GM04504 (cell line): ENCODE results near the gene ODAD2.
A peak's percentile ranks its signal among the peaks of the same experiment; 100 is the strongest.

Experiments
- DNase-seq: peaks from one replicate; pipeline ENCODE4 v3.0.0-alpha.2; 2012; ENCODE audit warnings: low read depth

Gene ODAD2

DNA sequence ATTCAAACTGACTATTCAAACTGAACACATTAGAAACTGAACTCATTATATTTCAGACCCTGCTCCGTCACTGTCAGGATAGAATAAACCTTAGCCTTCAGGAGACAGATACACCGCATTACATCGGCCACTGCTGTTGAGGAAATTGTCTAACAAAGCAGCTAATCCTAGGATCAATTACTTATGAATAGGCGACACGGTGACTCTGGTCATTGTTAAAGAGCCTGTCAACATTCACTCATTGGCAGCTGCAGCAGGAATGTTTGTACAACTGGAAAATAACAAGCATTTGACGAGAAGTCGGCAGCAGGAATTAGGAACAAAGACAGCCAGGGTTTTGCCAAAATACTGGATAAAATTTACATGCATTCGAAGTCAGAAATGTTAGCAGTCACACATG lies 141.3 kb downstream of the ODAD2 start:
- no peak for DNase-seq

DNA sequence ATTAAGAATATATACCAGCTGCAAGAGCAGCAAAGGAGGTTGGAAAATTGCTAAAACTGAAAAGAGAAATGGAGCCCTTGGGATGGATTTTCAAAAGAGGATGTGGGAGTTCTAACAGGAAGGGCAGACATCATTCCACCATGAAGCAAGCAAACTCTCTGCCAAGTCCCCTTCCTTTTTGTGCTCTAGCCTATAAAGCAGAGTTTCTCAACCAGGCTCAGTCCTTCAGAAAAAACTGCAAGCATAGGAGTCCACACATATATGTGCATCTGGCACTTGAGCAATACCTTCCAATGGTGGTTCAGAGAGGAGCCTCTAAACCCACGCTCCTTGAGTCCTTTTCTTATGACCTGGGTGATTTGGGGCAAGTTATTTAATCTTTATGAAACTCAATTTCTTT lies 154.7 kb downstream of the ODAD2 start:
- DNase-seq = no peak

DNA sequence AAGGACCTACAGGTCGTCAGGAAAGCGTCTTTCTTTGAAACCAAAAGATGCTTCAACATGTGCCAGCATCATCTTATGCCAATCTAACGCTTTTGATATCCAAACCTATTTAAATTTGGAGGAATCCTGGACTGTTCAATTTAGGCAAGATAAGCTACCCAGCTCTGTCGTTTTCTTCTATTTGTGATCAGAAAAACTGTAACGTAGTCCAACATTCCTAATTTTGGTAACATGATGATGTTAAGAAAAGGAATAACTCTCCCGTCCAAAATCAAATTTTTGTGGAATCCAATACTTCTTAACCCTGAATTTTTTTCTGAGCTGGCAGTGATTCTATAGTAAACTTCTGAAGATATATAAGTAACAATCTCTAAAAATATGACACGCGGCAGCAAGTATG lies 160.0 kb downstream of the ODAD2 start:
- DNase-seq = no peak

DNA sequence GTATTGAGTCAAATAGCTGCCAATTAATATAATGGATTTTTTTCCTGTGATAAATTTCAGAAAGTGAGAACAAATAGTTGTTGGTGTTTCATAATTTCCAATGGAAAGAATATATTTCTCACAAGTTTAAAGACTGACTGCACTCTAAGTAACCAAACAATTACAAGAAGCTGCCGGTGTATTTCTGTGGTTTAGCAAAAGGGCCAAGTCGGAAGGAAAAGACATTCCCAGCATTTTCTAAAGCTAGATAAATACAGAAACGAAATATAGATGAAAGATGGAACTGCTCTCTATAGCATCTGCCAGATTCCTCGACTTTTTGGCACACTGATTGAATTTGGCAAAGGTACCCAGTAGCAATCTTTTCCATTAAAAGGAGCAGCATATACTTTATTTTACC lies 160.5 kb downstream of the ODAD2 start:
- no peak for DNase-seq

DNA sequence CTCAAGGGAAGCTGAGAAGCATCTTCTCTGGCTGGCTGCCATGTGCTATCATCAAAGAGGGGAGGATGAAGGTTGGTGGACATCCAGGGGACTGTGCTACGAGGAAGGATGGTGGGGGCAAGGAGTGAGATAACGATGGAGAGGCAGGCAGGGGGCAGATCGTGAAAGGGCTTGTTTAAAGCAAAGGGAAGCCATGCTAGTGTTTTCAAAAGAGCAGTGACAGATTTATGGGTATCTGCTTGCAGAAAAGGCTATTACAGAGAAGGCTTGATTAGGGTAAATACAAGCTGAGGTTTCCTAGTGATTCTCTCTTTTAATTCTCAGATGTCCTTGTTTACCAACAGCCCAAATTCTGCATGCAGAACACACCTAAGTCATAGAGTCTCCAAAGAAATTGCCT lies 164.4 kb downstream of the ODAD2 start:
- DNase-seq = no peak

DNA sequence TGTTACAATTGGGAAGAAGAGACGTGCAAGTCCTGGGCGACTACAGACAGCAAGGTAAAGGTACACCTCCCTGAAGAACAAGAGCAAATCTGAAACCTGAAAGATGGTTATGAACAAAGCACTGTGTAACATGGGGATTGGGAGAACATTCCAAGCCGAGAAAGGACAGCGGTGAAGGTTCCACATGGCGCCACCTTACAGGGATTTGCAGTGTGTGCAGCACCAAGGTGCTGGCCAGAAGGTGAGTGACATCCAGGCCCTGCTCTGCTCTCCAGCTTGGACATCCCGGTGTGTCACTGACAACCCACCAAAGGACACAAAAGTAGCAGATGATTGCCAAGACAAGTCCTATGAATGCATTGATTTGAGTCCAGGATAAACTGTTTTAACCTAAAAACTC lies 165.1 kb downstream of the ODAD2 start:
- no peak for DNase-seq

DNA sequence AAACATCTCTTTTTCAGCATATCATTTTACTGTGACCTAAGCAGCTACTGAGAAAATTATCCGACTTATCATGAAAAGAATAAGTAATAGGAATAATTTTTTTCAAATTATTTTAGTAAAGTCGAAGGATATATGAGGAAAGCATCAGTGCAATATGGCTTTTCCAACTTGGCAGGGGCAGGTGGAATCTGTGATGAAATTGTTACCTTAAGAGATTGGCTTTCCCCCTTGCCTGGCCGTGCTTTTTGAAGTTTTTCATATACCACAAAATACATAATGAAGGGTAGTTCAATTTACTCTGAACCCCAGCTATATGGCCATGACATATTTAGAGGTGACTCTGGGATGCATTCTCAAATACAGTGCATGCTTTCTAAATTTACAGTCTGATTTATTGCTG lies 166.1 kb downstream of the ODAD2 start:
- no peak for DNase-seq

DNA sequence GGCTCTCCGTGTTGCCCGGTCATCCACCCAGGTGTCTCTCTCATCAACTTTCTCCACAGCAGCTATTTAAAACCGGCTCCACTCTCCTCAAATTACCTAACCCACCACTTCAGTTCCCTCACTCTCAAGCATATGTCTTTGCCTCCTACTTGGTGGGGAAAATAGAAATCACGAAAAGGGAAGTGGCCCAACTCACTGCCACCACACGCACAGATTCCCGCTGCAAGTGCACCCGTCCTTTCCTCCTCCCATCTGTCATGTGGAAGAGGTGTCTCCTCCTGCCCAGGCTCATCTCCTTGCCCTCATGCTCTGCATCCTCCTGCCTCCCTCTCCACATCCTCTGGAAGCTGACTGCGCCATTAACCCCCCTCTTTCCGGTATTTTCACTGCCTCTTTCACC lies 172.5 kb downstream of the ODAD2 start:
- DNase-seq = no peak

DNA sequence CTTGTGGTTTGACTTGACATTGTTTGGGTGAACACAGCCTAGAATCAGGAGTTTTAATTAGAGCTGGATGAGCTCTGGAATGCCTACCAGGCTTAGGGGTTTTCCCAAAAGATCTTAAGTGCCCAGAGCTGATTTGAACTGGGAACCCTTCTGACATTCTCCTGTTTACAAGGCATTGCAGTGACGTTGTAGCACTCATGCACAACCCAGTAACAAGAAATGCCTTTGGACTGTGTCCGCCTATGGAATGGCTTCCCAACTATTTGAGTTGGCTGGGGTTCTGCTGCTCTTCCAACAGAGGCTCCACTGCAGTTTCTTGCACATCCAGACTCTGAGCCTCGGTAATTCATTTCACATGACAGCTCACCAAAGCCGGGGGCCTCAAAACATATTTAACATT lies 176.6 kb downstream of the ODAD2 start:
- DNase-seq = peak; percentile 83

DNA sequence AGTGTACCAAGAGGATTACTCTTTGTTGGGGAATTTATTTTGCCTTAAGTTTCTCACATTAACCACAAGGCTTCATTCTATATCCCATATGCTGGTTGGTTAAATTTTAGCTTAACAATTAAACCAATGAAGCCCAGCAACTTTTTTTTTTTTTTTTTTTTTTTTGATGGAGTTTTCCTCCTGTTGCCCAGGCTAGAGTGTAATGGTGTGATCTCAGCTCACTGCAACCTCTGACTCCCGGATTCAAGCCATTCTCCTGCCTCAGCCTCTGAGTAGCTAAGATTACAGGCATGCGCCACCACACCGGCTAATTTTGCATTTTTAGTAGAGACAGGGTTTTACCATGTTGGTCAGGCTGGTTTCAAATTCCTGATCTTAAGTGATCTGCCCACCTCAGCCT lies 178.2 kb downstream of the ODAD2 start:
- no peak for DNase-seq

DNA sequence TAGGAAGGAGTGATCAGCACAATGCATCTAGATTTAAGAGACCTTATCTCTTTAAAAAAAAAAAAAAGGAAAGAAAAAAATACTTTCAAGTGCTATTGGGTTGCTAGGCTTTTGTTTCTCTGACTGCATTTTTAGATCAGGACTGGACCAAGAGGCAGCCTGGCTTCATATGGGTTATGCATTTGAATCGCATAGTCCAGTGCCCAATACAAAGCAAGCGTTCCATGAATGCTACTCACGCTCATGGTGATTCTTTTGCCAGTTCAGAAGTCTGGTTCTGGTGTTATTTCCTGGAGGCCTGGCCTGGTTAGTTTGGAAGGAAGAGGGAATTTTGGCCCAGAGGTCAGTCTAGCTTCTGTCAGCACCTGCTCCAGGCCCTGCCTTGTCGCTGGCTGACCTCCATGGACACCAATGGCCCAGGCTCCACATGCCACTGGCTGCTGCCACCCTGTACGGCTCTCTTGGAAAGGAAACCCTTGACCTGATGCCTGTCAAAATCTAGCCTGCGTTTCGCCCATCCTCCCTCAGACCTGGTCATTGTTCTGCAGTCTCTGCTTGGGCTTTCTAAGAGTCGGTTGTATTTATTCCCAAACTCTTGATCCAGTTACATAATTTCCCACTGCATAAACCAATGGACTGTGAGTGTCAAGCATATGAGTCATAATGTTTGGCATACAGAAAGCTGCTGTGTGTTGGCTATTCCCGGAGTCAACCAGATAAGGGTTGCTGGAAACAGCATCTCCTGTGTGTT lies 178.9 kb downstream of the ODAD2 start:
- DNase-seq = peak; percentile 66

DNA sequence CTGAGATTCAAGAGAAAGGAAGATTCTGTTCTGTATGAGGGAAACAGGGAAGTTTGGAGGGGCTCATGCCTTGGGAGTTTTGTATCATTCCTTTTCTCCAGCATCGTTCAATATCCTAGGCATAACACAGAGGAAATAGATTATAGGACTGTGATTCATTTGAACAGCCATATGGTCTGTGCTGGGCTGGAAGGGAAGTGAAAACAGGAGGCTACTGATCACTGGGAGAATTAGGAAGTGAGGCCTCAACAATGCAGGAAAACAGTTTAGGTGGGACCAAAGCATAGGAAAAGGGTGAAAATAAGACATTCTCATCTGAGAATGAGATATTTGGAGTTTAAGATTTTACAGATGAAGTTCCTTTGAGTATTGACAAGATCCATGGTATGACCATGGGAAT lies 182.6 kb downstream of the ODAD2 start:
- no peak for DNase-seq

DNA sequence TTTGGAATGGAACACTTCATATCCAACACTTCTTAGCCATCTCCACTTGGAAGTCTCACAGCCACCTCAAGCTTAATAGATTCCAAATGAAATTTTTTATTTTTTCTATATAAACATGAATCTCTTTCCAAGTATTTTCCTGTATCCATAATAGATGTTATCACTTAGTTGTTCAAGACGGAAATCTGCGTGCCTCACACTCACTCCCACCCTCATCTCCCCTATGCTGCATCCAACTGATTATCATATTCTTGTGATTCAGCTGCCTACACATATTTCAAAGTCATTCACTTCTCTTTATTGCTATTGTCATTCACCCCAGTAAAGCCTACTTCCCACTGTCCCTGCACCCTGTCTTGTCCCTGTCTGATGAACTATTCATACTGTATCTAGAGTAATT lies 183.0 kb downstream of the ODAD2 start:
- DNase-seq = no peak

DNA sequence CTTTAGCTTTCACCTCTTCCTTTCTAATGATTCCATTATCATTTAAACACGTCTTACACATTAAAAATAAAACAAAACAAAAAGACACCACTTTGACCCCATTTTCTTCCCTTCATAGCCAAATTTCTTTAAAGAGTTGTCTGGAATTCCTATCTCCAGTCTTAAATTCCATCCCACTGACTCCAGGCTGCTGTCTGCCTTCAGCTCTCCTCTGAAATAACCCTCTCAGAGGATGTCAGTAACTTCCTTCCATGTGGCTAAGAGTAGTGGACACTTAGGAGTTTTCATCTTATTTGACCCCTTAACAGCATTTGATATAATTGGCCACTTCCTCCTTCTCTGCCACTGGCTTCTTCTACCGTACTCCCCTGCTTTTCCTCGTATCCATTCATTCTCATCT lies 183.6 kb downstream of the ODAD2 start:
- DNase-seq = no peak

DNA sequence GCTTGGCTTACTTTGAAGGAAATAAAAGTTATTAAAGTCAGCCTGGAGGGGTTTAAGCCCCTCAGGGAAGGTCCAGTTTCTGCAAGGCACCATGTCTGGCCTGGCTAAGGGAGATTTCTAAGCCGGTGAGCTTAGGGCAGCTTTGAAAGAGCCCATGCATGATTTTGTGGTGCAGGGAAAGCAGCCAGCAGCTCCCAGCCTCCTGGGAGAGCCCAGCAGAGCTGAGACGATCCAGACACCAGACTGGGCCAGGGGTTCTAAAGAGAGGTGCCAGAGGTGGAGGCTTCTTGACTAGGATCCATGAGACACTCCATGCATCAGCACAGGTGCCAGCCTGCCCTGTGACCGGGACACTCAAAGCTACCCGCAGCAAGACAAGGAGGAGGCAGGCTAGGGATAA lies 193.7 kb downstream of the ODAD2 start:
- DNase-seq = no peak

DNA sequence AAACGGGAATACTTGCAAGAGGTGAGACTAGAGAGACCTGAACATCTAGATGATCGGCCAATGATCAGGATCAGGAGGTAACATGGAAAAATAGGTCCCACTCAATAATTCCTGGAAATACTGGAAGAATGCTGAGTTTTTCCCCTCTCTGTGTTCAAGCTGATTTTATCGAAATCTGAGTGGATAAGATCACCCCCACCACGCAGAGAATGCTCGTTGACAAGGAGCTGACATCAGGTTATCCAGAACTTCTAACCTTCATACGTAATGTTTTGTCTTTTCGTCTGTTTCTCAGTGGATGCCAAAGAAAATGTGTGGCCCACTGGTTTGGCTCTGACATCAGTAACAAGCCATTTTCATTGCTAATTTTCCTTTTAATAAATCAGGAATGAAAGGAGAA lies 194.7 kb downstream of the ODAD2 start:
- DNase-seq = no peak

DNA sequence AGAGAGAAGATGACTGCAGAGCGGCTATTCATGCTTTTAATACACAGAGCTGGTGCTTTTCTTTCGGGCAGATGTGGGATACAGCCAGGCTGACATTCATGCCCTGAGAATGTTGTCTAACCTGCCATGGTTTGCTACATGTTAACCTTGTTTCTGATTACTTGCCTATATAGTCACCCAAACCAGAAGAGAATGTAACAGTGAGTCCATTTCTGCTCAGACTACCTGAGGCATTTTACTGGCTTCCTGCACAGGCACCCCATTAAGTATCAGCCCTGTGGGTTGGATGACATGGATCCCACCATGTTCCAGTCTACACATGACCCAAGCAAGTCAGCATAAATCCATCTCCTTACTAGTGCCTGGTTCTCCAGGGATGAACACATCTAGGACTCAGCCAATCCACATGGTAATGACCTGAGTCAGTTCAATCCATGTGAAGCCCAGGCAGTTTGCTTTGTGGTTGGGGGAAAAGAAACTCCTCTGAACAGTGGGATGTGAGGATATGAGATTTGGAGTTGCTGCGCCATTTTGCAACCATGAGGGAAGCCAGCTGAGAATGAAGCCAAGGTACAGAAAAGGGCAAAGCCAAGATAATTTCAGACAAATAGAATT lies 197.6 kb downstream of the ODAD2 start:
- no peak for DNase-seq

DNA sequence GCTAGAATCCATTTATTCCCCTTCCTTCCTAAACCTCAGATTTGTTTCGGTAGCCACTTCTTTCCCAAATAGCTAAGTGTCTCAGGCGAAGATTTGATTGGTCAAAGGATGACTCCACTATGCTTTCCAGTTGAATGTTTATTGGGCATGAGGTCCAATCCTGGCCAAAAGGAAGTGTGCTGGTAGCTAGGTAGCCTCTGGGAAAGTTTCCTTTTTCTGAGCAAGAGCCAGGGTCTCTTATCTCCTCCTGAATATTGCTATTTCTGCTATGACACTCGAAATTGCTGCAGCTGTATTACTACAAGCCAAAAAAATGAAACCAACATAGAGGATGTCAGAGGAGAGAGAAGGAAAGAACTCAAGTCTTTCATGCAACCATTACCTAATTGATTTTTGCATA lies 199.8 kb downstream of the ODAD2 start:
- no peak for DNase-seq

DNA sequence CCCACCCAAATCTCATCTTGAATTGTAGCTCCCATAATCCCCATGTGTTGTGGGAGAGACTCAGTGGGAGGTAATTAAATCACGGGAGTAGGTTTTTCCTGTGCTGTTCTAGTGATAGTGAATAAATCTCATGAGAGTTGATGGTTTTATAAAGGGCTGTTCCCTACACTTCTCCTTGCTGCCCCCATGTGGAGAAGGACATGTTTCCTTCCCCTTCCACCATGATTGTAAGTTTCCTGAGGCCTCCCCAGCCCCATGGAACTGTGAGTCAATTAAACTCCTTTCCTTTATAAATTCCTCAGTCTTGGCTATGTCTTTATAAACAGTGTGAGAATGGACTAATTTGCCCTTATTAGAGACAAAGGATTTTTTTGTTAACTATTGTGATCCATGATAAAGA lies 204.7 kb downstream of the ODAD2 start:
- DNase-seq = no peak

DNA sequence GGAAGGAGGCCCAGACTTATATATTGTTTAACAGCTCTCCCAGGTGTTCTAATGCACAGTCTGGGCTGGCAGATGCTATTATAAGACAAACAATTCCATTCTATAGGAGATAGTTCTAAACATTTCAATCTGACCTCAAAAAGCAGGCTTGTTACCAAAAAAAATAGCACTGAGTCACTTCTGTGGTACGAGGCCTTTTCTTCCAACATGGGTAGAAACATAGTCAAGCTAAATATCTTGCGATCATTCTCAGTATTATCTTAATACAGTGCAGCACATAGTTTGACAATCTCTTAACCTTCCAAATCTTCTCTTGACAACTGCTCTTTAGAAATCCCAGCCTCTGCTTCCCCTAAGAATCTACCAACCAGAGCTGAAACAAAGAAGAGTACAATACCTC lies 206.7 kb downstream of the ODAD2 start:
- DNase-seq = no peak

DNA sequence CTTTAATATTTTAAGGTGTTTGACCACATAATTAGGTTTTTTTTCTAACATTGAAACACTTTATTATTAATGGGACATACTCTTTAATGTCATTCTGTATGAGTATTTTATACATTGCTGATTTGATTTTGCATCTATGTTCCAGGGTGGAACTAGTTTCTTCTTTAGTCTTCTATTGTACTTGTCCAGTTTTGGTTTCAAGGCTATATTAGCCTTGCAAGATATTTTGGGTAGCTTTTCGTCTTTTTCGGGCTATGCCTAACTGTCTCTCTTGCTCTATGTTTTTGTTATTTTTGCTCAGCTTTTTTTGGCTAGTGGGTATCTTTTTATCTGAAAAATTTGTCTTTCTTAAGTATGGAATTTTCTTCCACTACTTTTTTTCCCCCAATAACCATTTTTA lies 214.6 kb downstream of the ODAD2 start:
- no peak for DNase-seq

DNA sequence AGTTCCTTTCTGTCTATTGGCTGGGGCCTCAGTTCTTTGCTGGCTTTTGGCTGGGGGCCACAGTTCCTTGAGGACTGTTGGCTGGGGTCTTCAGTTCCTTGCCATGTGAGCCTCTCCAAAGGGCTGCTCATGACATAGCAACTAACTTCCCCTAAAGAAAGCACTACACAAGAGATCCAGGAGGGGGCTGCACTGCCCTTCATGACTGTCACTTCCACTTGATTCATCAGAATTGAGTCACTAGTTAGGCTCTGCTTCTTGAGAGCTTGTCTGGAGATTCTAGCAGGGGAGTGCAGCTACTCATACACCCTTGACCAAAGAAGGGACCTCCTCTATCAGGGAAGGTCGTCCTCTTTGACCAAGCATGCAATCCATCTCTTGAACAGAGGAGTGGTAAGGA lies 215.2 kb downstream of the ODAD2 start:
- peak; percentile 52 for DNase-seq

DNA sequence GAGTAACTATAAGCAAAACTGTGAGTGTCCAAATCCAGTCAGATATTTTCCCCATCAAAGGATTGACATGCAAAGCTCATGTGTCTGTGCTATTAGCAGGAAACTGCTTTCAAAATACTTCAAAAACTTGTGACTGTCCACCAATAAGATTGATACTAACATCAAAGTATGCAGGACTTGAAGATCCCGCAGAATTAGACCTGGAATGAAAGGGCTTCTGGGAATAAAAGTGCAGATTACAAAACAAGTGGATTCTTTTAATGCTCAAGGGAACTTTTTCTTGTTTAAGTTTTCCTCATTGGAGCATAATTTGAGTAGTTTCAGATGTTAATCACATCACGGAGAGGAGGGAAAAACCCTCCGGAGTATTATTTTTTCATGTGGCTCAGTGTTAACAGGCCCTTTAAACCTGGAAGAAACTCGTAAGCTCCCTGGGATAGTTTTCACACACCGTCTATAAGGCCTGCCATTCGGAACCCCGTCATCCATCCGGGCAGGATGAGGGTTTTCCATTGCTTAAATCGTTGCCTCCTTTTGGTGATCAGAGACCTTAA lies 219.3 kb downstream of the ODAD2 start:
- DNase-seq = peak; percentile 44

DNA sequence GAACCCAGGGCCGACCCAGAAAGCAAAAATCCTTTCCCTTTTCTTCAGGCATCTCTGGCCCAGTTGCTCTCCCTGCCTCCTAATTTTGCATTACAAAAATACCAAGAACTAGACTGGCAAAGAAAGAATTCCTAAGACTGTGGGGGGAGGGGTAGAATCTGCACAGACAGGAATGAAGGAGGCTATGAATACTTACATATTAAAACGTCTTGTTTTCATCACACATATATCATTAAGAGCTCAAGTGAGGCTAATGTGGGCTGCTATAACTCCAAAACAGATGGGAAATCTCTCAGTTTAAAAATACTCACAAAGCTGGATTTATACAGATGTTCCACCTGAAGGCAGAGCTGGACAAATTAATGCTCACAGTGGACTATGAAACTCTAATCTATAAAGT lies 224.0 kb downstream of the ODAD2 start:
- no peak for DNase-seq
